K562 (cell line): Measurements from ENCODE around the gene CARMIL1. TPM values are rescaled to one million over a fixed set of nuclear protein-coding genes. Genes with fewer than 3 reads are reported as not detected.

Experiments
- ATAC-seq: fragments of 200-7000 bp; cut with Tn5 transposase; 3 replicates; pipeline ENCODE4 v1.9.1; 2020; ENCODE audit warnings: moderate library complexity
- BruUV-seq: library from RNA; stranded (reverse); fragments of 400-500 nt; replicated peaks from 2 replicates; lab custom pipeline; 2021; lab: Mats Ljungman, UMichigan
- CTCF ChIA-PET: fragments of 300-600 bp; formaldehyde crosslinking; extraction: SDS; loops from one replicate; lab custom pipeline; 2021; ENCODE audit warnings: low intra/inter-chr PET ratio; lab: Yijun Ruan, JAX
- POLR2A ChIA-PET: fragments of 300-600, 350-650 bp; sonication (Branson Sonifier 250); formaldehyde crosslinking; extraction: SDS; loops from one replicate; lab custom pipeline; 2021; ENCODE audit warnings: antibody characterized with exemption, inconsistent platforms; lab: Yijun Ruan, JAX
- DNase-seq, 4 experiments: peaks; one replicate each; pipeline versions ENCODE4 v3.0.0 to v3.0.0-alpha.2; 2011 to 2018; ENCODE audit warnings: low spot score in 3 of 4, mixed read lengths in 3 of 4; ENCODE audit errors: extremely low read depth in 1 of 4
- FAIRE-seq: peaks from 2 replicates; lab custom pipeline; 2011; peaks lifted over from hg19 to GRCh38; lab: Jason Lieb, UNC
- H2AFZ ChIP-seq: 2 replicates; pipeline ENCODE4 v1.6.0; 2011; ENCODE audit warnings: low read depth, low read length, control low read depth, inconsistent platforms
- H3K27ac ChIP-seq: fragments of 200-600 bp; 3 replicates; pipeline ENCODE4 v1.8.0; 2011; ENCODE audit warnings: low read depth, mild to moderate bottlenecking, control low read depth, inconsistent platforms, low read length, moderate library complexity, mixed read lengths; ENCODE audit errors: extremely low read depth
- H3K27me3 ChIP-seq, 2 experiments: fragments of 300-600 bp in 1 of 2; 2 replicates in 1 of 2; 3 replicates in 1 of 2; pipeline versions ENCODE4 v1.6.0 to v1.8.0; 2011; ENCODE audit warnings: inconsistent platforms in 2 of 2, low read length in 2 of 2, mild to moderate bottlenecking in 1 of 2, mixed read lengths in 1 of 2, moderate library complexity in 1 of 2; ENCODE audit not compliant: control insufficient read depth in 2 of 2, insufficient read depth in 2 of 2
- H3K36me3 ChIP-seq: fragments of 300-600 bp; 3 replicates; pipeline ENCODE4 v1.8.0; 2011; ENCODE audit warnings: mild to moderate bottlenecking, low read length, inconsistent platforms; ENCODE audit not compliant: control insufficient read depth, insufficient read depth
- H3K4me1 ChIP-seq, 2 experiments: fragments of 200-600 bp in 1 of 2; replicated peaks in 1 of 2; 2 replicates in 1 of 2; 3 replicates in 1 of 2; pipeline versions ENCODE4 v1.5.1 to v1.8.0; 2011; ENCODE audit warnings: inconsistent platforms in 2 of 2, low read length in 2 of 2, mild to moderate bottlenecking in 1 of 2, mixed read lengths in 1 of 2, moderate library complexity in 1 of 2; ENCODE audit not compliant: control insufficient read depth in 2 of 2, insufficient read depth in 2 of 2
- H3K4me2 ChIP-seq: 2 replicates; pipeline ENCODE4 v1.6.1; 2011; ENCODE audit warnings: low read length, control low read depth, inconsistent platforms, mixed read lengths; ENCODE audit not compliant: insufficient read depth
- H3K4me3 ChIP-seq: fragments of 200-600 bp; sonication (generic), shearing (Covaris generic); 2 replicates; pipeline ENCODE4 v1.5.1; 2016; ENCODE audit warnings: control low read depth, inconsistent platforms
- H3K79me2 ChIP-seq: fragments of 200-600 bp; 3 replicates; pipeline ENCODE4 v1.8.0; 2011; ENCODE audit warnings: low read length, inconsistent platforms; ENCODE audit not compliant: control insufficient read depth, insufficient read depth
- H3K9ac ChIP-seq, 2 experiments: 2 replicates each; pipeline versions ENCODE4 v1.6.0 to v1.6.1; 2011; ENCODE audit warnings: low read depth in 2 of 2, low read length in 2 of 2, control low read depth in 1 of 2, inconsistent platforms in 1 of 2, mild to moderate bottlenecking in 1 of 2, mixed read lengths in 1 of 2; ENCODE audit not compliant: insufficient read depth in 1 of 2
- H3K9me1 ChIP-seq: one replicate; pipeline ENCODE4 v1.6.0; 2011; ENCODE audit warnings: inconsistent platforms, mild to moderate bottlenecking, low read length, moderate library complexity; ENCODE audit not compliant: control insufficient read depth, insufficient read depth
- H3K9me3 ChIP-seq: replicated peaks from 2 replicates; pipeline ENCODE4 v1.5.1; 2011; ENCODE audit warnings: low read depth, low read length, inconsistent platforms; ENCODE audit not compliant: control insufficient read depth, insufficient read depth
- H4K20me1 ChIP-seq: replicated peaks from 2 replicates; pipeline ENCODE4 v1.6.1; 2011; ENCODE audit warnings: low read length, inconsistent platforms, mixed read lengths; ENCODE audit not compliant: control insufficient read depth, insufficient read depth
- ELK3 ChIP-seq: fragments of 450-650 bp; formaldehyde crosslinking; IDR thresholded peaks from 2 replicates; pipeline ENCODE4 v1.4.0; 2020; ENCODE audit warnings: mild to moderate bottlenecking
- GABPB2 ChIP-seq: fragments of 250-450 bp; sonication (Bioruptor Pico); conservative IDR thresholded peaks from 2 replicates; pipeline ENCODE4 v1.5.1; 2021; ENCODE audit warnings: mild to moderate bottlenecking
- HINFP ChIP-seq: fragments of 450-650 bp; conservative IDR thresholded peaks from 2 replicates; pipeline ENCODE4 v1.6.1; 2016; ENCODE audit warnings: missing genetic modification characterization, low read depth, mild to moderate bottlenecking, control low read depth, missing compliant biosample characterization
- KAT7 ChIP-seq: sonication (generic); formaldehyde crosslinking; IDR thresholded peaks from 2 replicates; pipeline ENCODE4 v1.8.0; 2022; ENCODE audit warnings: missing genetic modification reagents, mild to moderate bottlenecking, borderline replicate concordance
- MAFG ChIP-seq: fragments of 450-650 bp; conservative IDR thresholded peaks from 2 replicates; pipeline ENCODE4 v1.6.1; 2016; ENCODE audit warnings: missing genetic modification characterization, missing compliant biosample characterization
- MCM7 ChIP-seq, 2 experiments: fragments of 450-650 bp; IDR thresholded peaks; 2 replicates each; pipeline ENCODE4 v1.6.1; 2016 to 2018
- MLLT1 ChIP-seq, 2 experiments: fragments of 450-650 bp; IDR thresholded peaks; 2 replicates each; pipeline ENCODE4 v1.6.1; 2016
- NEUROD1 ChIP-seq: fragments of 150-350 bp; IDR thresholded peaks from 2 replicates; pipeline ENCODE4 v1.6.1; 2014; ENCODE audit warnings: borderline replicate concordance, low read length, low read depth; ENCODE audit not compliant: partially characterized antibody
- PREB ChIP-seq: sonication (generic); formaldehyde crosslinking; IDR thresholded peaks from 2 replicates; pipeline ENCODE4 v1.8.1; 2023; ENCODE audit warnings: mild to moderate bottlenecking, missing genetic modification reagents
- SMARCC2 ChIP-seq: fragments of 450-650 bp; IDR thresholded peaks from 2 replicates; pipeline ENCODE4 v1.6.1; 2017; ENCODE audit warnings: antibody characterized with exemption, moderate library complexity, mild to moderate bottlenecking, low read depth
- TBP ChIP-seq: optimal IDR thresholded peaks from 2 replicates; pipeline ENCODE3; 2011; ENCODE audit warnings: low read depth, low read length, improper control_type of control experiment
- XRCC4 ChIP-seq: IDR thresholded peaks from one replicate; pipeline ENCODE4 v1.6.1; 2011; ENCODE audit not compliant: insufficient read depth, insufficient read length; ENCODE audit errors: extremely low read depth
- ZC3H4 ChIP-seq: sonication (generic); formaldehyde crosslinking; IDR thresholded peaks from 2 replicates; pipeline ENCODE4 v1.9.0; 2021; ENCODE audit warnings: missing genetic modification reagents, borderline replicate concordance
- ZHX1 ChIP-seq: fragments of 150-350 bp; conservative IDR thresholded peaks from 2 replicates; pipeline ENCODE4 v1.6.1; 2014; ENCODE audit warnings: low read length
- WGBS: fragments of 100-300 bp; shearing (Covaris generic); methylation state at CpG from one replicate; pipeline ENCODE4 v1.1.6; 2016; ENCODE audit warnings: low coverage, mixed read lengths; ENCODE audit not compliant: insufficient coverage; ENCODE audit errors: missing lambda C conversion rate; 5-methylcytosine and 5-hydroxymethylcytosine counted together
- in situ Hi-C: fragments of 300-500 bp; cut with MboI; formaldehyde crosslinking; loops from 4 replicates; pipeline ENCODE4 v1.15.0; 2018; ENCODE audit warnings: inconsistent platforms, mixed read lengths
- intact Hi-C: fragments of 100-400 bp; cut with micrococcal nuclease; formaldehyde crosslinking; loops from 2 replicates; pipeline ENCODE4 v1.14.2; 2022
- polyA plus RNA-seq, 8 experiments: library from polyadenylated mRNA; depleted of rRNA in 4 of 8; stranded (reverse) in 5 of 8; unstranded in 3 of 8; fragments of >200 nt; fragmentation: Nextera tagmentation in 2 of 8; fragmentation: Illumina TruSeq in 1 of 8; extraction: Ambion mirVana in 2 of 8; extraction: Trizol in 1 of 8; gene quantifications; 2 replicates each; pipeline versions ENCODE4 v1.2.1 to v1.2.3, GENCODE V29; 2011 to 2014; ENCODE audit warnings: inconsistent platforms in 1 of 8, missing spikeins in 1 of 8
- total RNA-seq, 7 experiments: library from RNA; depleted of rRNA in 6 of 7; stranded (reverse); fragments of >200 nt in 6 of 7; fragmentation: Illumina TruSeq in 2 of 7; extraction: Trizol in 2 of 7; gene quantifications; 2 replicates each; pipeline versions ENCODE4 v1.2.1 to v1.2.3, GENCODE V29; 2011 to 2021; ENCODE audit warnings: low replicate concordance in 1 of 7

CARMIL1 gene
- total and polyA plus RNA-seq, 9 of the 15 experiments (the other 6 are each of a cell fraction or from before 2014, with no cell fraction given), result 0.04 to 0.32 (median 0.10) TPM; not detected in 1

- Histone ChIP-seq H3K9me3 (no peaks in the 10 kb centered on the region), H2AFZ (no peak overlapping the region), H3K9ac (no peak overlapping the region), H3K36me3 (no peaks in the 10 kb centered on the region), H3K4me1 (no peaks in the 10 kb centered on the region), H3K4me3 (no peak overlapping the region), H3K9me1 (no peaks in the 10 kb centered on the region), H3K27me3 (peaks cover 0 to 10% of the 10 kb centered on the region in 2 experiments; a peak in 1 of 5 replicates), H3K4me2 (no peak overlapping the region), H3K79me2 (no peaks in the 10 kb centered on the region), H4K20me1 (0 out of 2 replicates have a peak, but pooled peaks cover 4% of the 10 kb centered on the region), H3K27ac (no peak overlapping the region)
- no TSS peak for BruUV-seq
- whole genome bisulfite sequencing, result 0% methylated on average over 3 of the region's 3 CpGs
- in situ Hi-C loops (no loop called here), intact Hi-C loops (no loop called here)
- POLR2A ChIA-PET, result interaction anchor here (0.8 kb wide), 1 partner anchor 10 kb away, joined by 4 read pairs; no protein-coding TSS in a partner anchor
- ATAC-seq (no peak), DNase-seq (no peak), FAIRE-seq (no peak)
- CTCF ChIA-PET, result no interaction called here
- TF ChIP-seq XRCC4 (no peak), PREB (CRISPR knock-in tag) (no peak), MLLT1 (IDR thresholded peaks at IDR 0.05) (no peak), NEUROD1 (no peak), ZHX1 (no peak), GABPB2 (CRISPR knock-in tag) (no peak), SMARCC2 (no peak), ELK3 (CRISPR knock-in tag) (no peak), TBP (no peak), KAT7 (CRISPR knock-in tag) (no peak), MCM7 (IDR thresholded peaks at IDR 0.05) (no peak), HINFP (tag) (no peak), MAFG (tag) (no peak), ZC3H4 (CRISPR knock-in tag) (no peak)
These were observed 220.6 kb downstream of the CARMIL1 start for GRCh38 chr6:25499615-25500235.
